ENCODE measurements around the gene RAF1. TPM values are rescaled to one million over a fixed set of nuclear protein-coding genes. Genes with fewer than 3 reads are reported as not detected.

Gene RAF1
- total RNA-seq, 1 donor from 2014 or later: 90.3 TPM

DNA sequence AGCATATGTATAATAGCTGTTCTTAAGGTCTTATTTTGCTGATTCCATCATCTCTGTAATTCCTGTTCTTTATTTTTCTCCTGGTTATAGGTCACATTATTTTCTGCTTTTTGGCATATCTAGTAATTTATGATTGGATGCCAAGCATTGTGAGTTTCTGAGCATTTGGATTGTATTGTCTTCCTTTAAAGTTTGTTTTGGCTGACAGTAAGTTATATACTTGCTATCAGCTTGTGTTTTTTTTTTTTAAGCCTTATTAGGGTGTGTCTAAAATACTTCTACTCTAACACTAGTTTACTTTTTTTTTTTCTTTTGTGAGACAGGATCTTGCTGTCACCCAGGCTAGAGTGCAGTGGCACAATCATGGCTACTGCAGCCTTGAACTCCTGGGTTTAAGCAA, 96.9 kb downstream of the RAF1 start:
- no peak overlapping the region for H3K4me3 Mint-ChIP-seq (ENCODE audit: unreplicated experiment)
- no peak overlapping the region for H3K27ac Mint-ChIP-seq (ENCODE audit: unreplicated experiment)
- DNase-seq (ENCODE audit: extremely low spot score, unreplicated experiment): no peak

DNA sequence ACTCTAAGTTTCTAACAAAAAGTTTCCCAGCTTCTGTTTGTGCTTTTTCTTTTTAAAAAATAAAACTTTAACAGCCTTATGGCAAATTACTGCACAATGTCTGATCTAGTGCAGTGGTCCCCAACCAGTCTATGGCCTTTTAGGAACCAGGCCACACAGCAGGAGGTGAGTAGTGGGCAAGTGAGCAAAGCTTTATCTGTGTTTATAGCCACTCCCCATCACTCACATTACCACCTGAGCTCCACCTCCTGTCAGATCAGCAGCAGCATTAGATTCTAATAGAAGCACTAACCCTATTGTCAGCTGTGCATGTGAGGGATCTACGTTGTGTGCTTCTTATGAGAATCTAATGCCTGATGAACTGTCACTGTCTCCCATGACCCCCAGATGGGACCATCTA, 101.5 kb downstream of the RAF1 start:
- peaks cover 46% of the 10 kb centered on the region for H3K4me1 Mint-ChIP-seq (ENCODE audit: unreplicated experiment)
- peaks cover 10% of the 10 kb centered on the region for H3K36me3 Mint-ChIP-seq (ENCODE audit: unreplicated experiment)
- no peak for DNase-seq (ENCODE audit: extremely low spot score, unreplicated experiment)
- H3K9me3 Mint-ChIP-seq (ENCODE audit: unreplicated experiment): no peaks in the 10 kb centered on the region
- no peaks in the 10 kb centered on the region for H3K27me3 Mint-ChIP-seq (ENCODE audit: unreplicated experiment)
- H3K27ac Mint-ChIP-seq (ENCODE audit: unreplicated experiment): peak overlapping the region; percentile 60
- H3K4me3 Mint-ChIP-seq (ENCODE audit: unreplicated experiment): no peak overlapping the region
- TF ChIP-seq, protein P1, sequence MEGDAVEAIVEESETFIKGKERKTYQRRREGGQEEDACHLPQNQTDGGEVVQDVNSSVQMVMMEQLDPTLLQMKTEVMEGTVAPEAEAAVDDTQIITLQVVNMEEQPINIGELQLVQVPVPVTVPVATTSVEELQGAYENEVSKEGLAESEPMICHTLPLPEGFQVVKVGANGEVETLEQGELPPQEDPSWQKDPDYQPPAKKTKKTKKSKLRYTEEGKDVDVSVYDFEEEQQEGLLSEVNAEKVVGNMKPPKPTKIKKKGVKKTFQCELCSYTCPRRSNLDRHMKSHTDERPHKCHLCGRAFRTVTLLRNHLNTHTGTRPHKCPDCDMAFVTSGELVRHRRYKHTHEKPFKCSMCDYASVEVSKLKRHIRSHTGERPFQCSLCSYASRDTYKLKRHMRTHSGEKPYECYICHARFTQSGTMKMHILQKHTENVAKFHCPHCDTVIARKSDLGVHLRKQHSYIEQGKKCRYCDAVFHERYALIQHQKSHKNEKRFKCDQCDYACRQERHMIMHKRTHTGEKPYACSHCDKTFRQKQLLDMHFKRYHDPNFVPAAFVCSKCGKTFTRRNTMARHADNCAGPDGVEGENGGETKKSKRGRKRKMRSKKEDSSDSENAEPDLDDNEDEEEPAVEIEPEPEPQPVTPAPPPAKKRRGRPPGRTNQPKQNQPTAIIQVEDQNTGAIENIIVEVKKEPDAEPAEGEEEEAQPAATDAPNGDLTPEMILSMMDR (IDR thresholded peaks at IDR 0.05): no peak

More for the DNA sequence above, 96.9 kb downstream of the RAF1 start:
- TF ChIP-seq, protein P1 (IDR thresholded peaks at IDR 0.05): no peak
- Mint-ChIP-seq H3K36me3 (ENCODE audit: unreplicated experiment) (peaks cover 41% of the 10 kb centered on the region), H3K27me3 (ENCODE audit: unreplicated experiment) (no peaks in the 10 kb centered on the region), H3K9me3 (ENCODE audit: unreplicated experiment) (no peaks in the 10 kb centered on the region), H3K4me1 (ENCODE audit: unreplicated experiment) (peaks cover 22% of the 10 kb centered on the region)

DNA sequence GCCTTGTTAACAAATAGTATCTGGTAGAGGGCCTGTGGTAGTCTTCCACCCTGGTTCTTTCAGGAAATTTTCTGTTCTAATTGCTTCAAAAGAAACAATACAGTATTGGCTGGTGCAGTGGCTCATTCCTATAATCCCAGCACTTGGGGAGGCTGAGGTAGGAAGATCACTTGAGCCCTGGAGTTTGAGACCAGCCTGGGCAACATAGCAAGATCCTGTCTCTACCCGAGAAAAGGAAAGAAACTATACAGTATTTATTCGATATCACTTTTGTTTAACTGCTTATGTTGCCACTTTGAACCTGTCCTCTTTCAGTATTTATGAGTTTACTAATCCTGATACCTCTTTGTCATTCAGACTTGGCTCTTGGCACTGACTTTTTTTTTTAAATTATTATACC, 102.5 kb downstream of the RAF1 start:
- no peak for DNase-seq (ENCODE audit: extremely low spot score, unreplicated experiment)
- Mint-ChIP-seq H3K4me1 (ENCODE audit: unreplicated experiment) (peaks cover 46% of the 10 kb centered on the region), H3K36me3 (ENCODE audit: unreplicated experiment) (peaks cover 6% of the 10 kb centered on the region), H3K9me3 (ENCODE audit: unreplicated experiment) (no peaks in the 10 kb centered on the region), H3K27ac (ENCODE audit: unreplicated experiment) (no peak overlapping the region), H3K27me3 (ENCODE audit: unreplicated experiment) (no peaks in the 10 kb centered on the region), H3K4me3 (ENCODE audit: unreplicated experiment) (no peak overlapping the region)
- TF ChIP-seq, protein P1 (IDR thresholded peaks at IDR 0.05): no peak

DNA sequence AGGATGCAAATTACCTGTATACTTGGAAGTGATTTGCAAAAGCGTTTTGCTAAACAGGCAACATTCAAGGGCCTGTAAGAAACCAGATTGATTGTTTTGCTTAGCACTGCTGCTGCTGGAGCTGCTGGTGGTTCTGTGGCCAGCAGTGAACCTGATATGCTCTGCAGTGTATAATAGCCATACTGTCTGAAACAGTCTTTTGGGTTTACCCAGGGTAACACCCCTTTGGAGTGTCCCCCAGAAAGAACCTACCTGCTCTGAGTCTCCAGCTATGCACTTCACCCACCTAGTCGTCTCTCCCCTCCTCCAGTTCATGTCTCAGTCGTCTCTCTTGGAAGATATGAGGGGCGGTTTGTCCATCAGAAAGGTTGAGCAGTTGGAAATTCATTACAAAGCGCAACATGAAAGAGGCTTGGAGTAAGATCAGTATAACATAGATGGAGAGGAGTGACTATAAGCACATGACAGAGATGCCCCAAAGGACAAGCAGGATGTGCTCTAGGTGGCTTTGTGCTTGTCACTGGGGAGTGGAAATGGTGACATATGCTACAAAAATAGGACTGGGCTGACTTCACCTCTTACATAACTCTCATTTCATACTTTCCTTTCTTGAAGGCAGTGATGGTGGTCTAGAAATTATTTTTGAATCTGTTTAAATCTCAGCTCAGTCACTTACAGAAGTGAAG, 103.3 kb downstream of the RAF1 start:
- Mint-ChIP-seq H3K36me3 (ENCODE audit: unreplicated experiment) (peaks cover 2% of the 10 kb centered on the region), H3K4me3 (ENCODE audit: unreplicated experiment) (no peak overlapping the region), H3K27ac (ENCODE audit: unreplicated experiment) (peak overlapping the region; percentile 40), H3K9me3 (ENCODE audit: unreplicated experiment) (no peaks in the 10 kb centered on the region), H3K27me3 (ENCODE audit: unreplicated experiment) (no peaks in the 10 kb centered on the region), H3K4me1 (ENCODE audit: unreplicated experiment) (peaks cover 52% of the 10 kb centered on the region)
- DNase-seq (ENCODE audit: extremely low spot score, unreplicated experiment): no peak
- TF ChIP-seq, protein P1 (IDR thresholded peaks at IDR 0.05): no peak

DNA sequence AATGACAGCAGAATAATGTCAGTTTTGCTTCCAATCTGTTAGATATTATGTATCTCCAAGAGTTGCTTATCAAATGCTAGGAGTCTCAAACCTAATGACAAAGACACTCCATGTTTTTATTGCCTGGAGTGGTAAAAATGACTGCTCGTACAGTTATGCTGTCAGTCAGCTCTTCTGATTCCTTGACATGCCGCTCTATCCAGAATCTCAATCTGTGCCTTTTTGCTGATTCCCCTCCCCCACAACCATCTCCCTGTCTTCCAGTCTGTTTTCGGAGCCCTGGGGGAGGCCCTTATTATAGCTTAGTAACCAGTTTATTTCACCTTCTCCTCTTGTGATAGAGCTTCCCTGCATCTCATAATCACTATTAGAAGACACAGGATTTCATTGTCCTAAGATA, 104.4 kb downstream of the RAF1 start:
- no peaks in the 10 kb centered on the region for H3K27me3 Mint-ChIP-seq (ENCODE audit: unreplicated experiment)
- TF ChIP-seq, protein P1 (IDR thresholded peaks at IDR 0.05): no peak

More for the DNA sequence above, 104.4 kb downstream of the RAF1 start:
- peaks cover 50% of the 10 kb centered on the region for H3K4me1 Mint-ChIP-seq (ENCODE audit: unreplicated experiment)
- no peaks in the 10 kb centered on the region for H3K36me3 Mint-ChIP-seq (ENCODE audit: unreplicated experiment)
- H3K9me3 Mint-ChIP-seq (ENCODE audit: unreplicated experiment): no peaks in the 10 kb centered on the region
- DNase-seq (ENCODE audit: extremely low spot score, unreplicated experiment): no peak
- H3K27ac Mint-ChIP-seq (ENCODE audit: unreplicated experiment): no peak overlapping the region
- H3K4me3 Mint-ChIP-seq (ENCODE audit: unreplicated experiment): no peak overlapping the region
